Endometrium (tissue), 2 donors: Measurements from ENCODE around the gene ING1.

Experiments used
- FAIRE-seq: peaks from 2 replicates; lab custom pipeline; 2012; peaks lifted over from hg19 to GRCh38; lab: Jason Lieb, UNC
- donor health status: control.
- donor health status: control.

Gene ING1

GRCh38 chr13:110772091-110772984 is 58.8 kb downstream of the ING1 start:
- no peak for FAIRE-seq
